NCI-H774 (cell line): ENCODE measurements around the gene CAPN11.

Experiments used
- DNase-seq: peaks from one replicate; lab custom pipeline; 2025; lab: John Stamatoyannopoulos, UW

Gene CAPN11

GRCh38 chr6:44156494-44157151 is 2.0 kb upstream of the CAPN11 start:
- DNase-seq: no peak

GRCh38 chr6:44157152-44157521 is 1.5 kb upstream of the CAPN11 start:
- no peak for DNase-seq

- no peak for DNase-seq
Observed at GRCh38 chr6:44161997-44162338, 3.3 kb downstream of the CAPN11 start.

GRCh38 chr6:44162876-44163625 is 4.4 kb downstream of the CAPN11 start:
- no peak for DNase-seq

GRCh38 chr6:44166116-44166515 is 7.5 kb downstream of the CAPN11 start:
- no peak for DNase-seq

GRCh38 chr6:44166591-44167184 is 8.1 kb downstream of the CAPN11 start:
- DNase-seq: no peak

- DNase-seq: no peak
Observed at GRCh38 chr6:44167567-44167966, 8.9 kb downstream of the CAPN11 start.

- no peak for DNase-seq
Observed at GRCh38 chr6:44169154-44169553, 10.5 kb downstream of the CAPN11 start.

- no peak for DNase-seq
Observed at GRCh38 chr6:44169886-44170570, 11.4 kb downstream of the CAPN11 start.

- no peak for DNase-seq
Observed at GRCh38 chr6:44171899-44172546, 13.4 kb downstream of the CAPN11 start.

GRCh38 chr6:44172731-44173500 is 14.3 kb downstream of the CAPN11 start:
- DNase-seq: peak; percentile 65

GRCh38 chr6:44176130-44176761 is 17.6 kb downstream of the CAPN11 start:
- no peak for DNase-seq

- DNase-seq: no peak
Observed at GRCh38 chr6:44176762-44177509, 18.3 kb downstream of the CAPN11 start.

- DNase-seq: no peak
Observed at GRCh38 chr6:44177691-44178423, 19.2 kb downstream of the CAPN11 start.

- DNase-seq: no peak
Observed at GRCh38 chr6:44178424-44179071, 19.9 kb downstream of the CAPN11 start.

GRCh38 chr6:44179072-44179536 is 20.5 kb downstream of the CAPN11 start:
- no peak for DNase-seq

GRCh38 chr6:44179648-44180047 is 21.0 kb downstream of the CAPN11 start:
- no peak for DNase-seq

- no peak for DNase-seq
Observed at GRCh38 chr6:44180406-44180805, 21.8 kb downstream of the CAPN11 start.

- DNase-seq: no peak
Observed at GRCh38 chr6:44180886-44181285, 22.3 kb downstream of the CAPN11 start.
